Erythroblast (primary cell): ENCODE results near the gene PKD1L1.
"Not testable (repeated sequence)": the region's sequence is repeated elsewhere in the genome, so short reads cannot be mapped to it uniquely, and the experiment has no call there.

ENCODE experiments used
- GATA1 ChIP-seq: IDR thresholded peaks from 2 replicates; pipeline ENCODE4 v1.6.1; 2011; ENCODE audit warnings: low read depth, mild to moderate bottlenecking, control low read depth, low read length, moderate library complexity
- POLR2A ChIP-seq: IDR thresholded peaks from 2 replicates; pipeline ENCODE4 v1.6.1; 2011; ENCODE audit warnings: mild to moderate bottlenecking, low read length

DNA sequence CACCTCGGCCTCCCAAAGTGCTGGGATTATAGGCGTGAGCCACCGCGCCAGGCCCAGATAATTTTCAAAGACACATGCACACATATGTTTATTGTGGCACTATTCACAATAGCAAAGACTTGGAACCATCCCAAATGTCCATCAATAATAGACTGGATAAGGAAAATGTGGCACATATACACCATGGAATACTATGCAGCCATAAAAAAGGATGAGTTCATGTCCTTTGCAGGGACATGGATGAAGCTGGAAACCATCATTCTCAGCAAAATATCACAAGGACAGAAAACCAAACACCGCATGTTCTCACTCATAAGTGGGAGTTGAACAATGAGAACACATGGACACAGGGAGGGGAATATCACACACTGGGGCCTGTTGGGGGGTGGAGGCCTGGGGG, 32.4 kb upstream of the PKD1L1 start:
- TF ChIP-seq POLR2A, GATA1: not testable (repeated sequence)
